Subcutaneous adipose tissue (tissue), 4 donors: ENCODE results near the gene EPS8. TPM values are rescaled to one million over a fixed set of nuclear protein-coding genes. Genes with fewer than 3 reads are reported as not detected.

Experiments
- CTCF ChIP-seq: fragments of 450-650 bp; IDR thresholded peaks from one replicate; pipeline ENCODE4 v1.5.1; 2016; ENCODE audit warnings: low read depth, mild to moderate bottlenecking, control low read depth, antibody characterized with exemption, moderate library complexity
- total RNA-seq, 4 donors: library from RNA; depleted of rRNA; stranded (reverse); fragments of >200 nt; gene quantifications; one replicate each; pipeline ENCODE4 v1.1.0, GENCODE V29; 2016

Gene EPS8
- total RNA-seq, 4 donors from 2014 or later = 254 to 462 (median 288) TPM

GRCh38 chr12:15770581-15770980 lies 18.6 kb downstream of the EPS8 start:
- no peak for TF ChIP-seq CTCF

GRCh38 chr12:15770021-15770420 lies 19.2 kb downstream of the EPS8 start:
- no peak for TF ChIP-seq CTCF

GRCh38 chr12:15769586-15769985 lies 19.6 kb downstream of the EPS8 start:
- no peak for TF ChIP-seq CTCF

GRCh38 chr12:15767301-15767700 lies 21.9 kb downstream of the EPS8 start:
- TF ChIP-seq CTCF = no peak

GRCh38 chr12:15763328-15763727 lies 25.9 kb downstream of the EPS8 start:
- TF ChIP-seq CTCF = no peak

GRCh38 chr12:15757553-15758255 lies 31.5 kb downstream of the EPS8 start:
- TF ChIP-seq CTCF = no peak

- TF ChIP-seq CTCF = no peak
Measured at GRCh38 chr12:15756822-15757221, 32.4 kb downstream of the EPS8 start.
